Activated CD4-positive, alpha-beta T cell treated with anti-CD3 and anti-CD28 coated beads, Interleukin-2, amount 50 U/mL, for 24 hours (primary cell): Measurements from ENCODE around the gene SLC6A7.

Source experiments
- DNase-seq, 2 donors: peaks; one replicate each; pipeline ENCODE4 v3.0.0-alpha.2; 2020; ENCODE audit warnings: low read depth in 1 of 2, low spot score in 1 of 2

SLC6A7 gene

DNA sequence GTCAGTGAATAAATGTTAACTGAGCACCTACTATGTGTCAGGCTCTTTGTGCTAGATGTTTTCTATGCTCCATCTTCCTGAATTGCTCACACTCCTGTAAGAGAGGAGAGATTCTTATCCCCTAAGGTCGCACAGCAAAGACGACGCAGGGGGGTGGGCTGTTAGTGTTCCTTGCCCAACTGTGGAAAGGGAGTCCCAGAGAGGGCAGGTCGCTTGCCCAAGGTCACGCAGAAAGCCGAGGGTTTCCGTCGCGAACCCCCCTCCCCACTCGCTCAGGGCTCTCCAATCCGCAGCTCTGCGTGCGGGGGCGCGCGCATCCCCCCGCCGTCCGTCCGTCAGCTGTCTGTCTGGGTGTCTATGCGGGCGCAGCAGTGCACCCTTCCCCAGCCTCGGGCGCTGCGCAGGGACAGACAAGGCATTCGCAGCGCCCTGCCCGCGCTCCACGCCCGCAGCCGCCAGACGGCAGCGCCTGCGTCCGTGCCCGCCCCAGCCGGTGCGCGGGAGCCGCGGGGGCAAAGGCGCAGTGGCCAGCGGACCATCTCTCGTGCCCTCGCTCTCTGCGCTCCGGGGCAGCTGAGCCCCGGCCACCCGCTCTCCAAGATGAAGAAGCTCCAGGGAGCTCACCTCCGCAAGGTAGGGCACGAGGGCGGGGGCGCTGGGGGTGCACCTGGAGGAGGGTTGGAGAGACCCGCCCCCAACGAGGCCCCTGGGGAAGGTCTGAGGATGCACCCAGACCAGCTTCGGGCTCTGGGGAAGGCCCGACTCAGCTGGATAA is at the start of gene SLC6A7:
Gene SLC6A7, plus strand, starts transcription at position 335 of the 775 bp plus-strand sequence. Its CDS starts 266 bp downstream, at position 601.
- DNase-seq: no peak

DNA sequence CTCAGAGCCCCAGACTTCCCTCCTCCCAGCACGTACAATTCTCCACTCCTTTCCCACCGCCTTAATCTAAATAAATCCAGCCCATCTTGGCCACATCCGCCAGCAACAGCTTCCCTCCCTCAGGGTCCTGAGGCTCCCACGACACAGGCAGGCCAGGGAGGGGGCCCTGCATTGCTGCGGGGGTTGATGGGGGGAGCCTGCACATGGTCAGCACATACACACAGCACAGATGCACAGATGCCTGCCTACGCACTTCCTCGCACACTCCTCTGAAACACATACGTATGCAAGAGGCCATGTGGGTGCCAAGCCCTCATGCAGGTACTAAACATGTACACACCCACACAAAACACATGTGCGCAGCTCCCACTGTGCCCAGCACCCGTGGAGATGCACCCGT is 49.0 kb upstream of the SLC6A7 start:
- DNase-seq: no peak

DNA sequence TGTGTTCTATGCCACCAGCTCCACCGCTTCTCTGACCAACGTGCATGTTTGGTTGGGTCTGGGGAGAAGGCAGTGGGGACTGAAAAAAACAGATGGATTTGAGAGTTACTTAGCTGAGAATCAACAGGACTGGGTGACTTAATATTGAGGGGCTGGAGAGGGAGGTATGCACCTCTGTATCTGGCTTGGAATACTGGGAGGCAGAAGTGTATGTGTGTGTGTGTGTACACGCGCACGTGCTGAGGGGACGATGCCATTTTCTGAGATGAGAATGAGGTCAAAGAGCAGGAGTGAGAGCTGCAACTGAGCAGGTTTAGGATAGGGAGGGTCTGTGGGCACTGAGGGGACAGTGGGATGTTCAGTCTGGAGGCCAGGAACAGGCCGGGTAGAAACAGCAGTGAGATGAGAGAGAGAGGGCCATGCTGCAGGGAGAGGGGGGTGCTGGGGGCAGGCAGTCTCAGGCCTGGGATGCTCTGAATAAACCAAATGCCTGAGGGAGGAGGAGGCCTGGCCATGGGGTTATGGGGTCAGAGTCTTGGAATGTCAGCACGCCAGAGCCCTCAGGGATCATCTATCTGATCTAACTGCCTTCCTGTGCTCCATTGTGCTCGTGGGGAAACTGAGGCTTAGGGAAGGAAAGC is 48.2 kb upstream of the SLC6A7 start:
- no peak for DNase-seq

DNA sequence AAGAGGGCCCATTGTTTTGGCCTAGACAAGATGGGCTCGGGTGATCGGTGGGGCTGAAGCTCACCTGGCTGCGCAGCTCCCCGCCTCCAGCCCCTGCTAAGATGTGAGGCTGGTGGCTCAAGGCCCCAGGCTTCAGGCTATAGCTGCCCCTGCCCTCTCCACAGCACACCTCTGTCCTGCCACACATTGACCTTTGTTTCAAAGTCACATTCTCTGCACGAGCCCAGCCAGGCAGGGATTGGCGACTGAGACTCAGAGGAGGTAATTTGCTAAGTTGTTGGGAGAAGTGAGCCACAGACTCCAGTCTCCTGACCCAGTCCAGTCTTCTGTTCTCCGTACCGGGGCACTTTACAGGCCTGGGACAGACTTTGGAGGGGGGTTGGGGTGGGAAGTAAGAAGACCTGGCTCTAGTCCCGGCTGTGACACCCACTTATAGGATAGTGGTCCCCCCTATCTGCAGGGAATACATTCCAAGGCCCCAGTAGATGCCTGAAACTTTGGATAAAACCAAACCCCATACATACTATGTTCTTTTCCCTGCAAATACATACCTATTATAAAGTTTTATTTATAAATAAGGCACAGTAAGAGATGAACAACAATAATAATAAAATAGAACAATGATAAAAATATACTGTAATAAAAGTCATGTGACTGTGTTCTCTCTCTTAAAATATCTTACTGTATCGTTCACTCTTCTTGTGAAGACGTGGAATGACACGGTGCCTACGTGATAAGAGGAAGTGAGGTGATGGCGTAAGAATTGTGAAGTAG is 47.5 kb upstream of the SLC6A7 start:
- no peak for DNase-seq

DNA sequence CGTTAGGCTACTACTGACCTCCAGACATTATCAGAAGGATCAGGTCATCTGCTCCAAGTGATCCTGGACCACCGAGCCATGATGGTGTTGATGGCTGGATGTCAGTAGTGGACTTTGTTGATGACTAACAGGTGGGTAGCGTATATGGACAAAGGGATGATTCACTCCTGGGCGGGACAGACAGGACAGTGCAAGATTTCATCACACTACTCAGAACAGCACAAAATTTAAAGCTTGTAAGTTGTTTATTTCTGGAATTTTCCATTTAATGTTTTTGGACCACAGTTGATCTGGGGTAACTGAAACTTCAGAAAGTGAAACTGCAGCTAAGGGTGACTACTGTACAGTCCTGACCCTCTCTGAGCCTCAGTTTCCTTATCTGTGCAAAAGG is 46.9 kb upstream of the SLC6A7 start:
- no peak for DNase-seq

DNA sequence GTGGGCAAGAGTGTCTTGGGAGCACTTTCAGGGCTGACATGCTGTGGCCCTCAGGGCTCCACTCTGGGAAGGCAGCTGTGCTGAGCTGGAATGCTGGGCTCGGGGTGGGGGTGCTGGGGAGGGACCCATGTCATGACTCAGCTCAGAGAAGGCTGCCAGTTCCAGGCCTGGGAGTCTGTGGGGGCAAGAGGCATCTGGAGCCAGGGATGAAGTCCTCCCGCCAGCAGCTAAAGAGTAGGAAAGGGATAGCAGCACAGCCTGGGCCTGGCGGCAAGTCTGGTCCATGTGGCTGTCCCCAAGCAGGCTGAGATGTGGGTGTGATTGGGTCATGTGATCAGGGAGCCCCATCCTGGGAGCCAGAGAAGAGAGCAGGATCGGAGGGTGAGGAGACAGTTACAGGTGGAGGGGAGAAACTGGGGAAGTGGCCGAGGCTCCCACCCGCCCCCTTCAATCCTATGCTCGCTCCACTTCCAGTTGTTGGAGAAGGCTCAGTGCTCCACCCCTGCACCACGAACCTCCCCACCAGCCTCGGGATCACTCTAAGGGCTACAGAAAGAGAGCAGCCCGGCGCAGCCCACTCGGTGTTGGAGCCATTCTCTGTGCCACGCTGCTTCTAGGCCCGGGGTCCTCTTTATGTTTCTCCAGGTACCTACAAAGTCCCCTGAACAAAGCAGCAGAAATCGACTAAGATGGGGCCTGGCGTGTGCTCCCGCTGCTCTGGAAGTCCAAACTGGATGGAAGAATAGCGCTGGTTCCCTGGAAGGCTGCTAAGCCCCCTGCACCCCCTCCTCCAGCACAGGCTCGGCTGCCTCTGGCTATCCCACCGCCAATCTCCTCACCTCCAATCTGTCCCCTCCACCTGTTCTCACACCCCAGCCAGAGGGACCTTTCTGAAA is 46.3 kb upstream of the SLC6A7 start:
- no peak for DNase-seq

DNA sequence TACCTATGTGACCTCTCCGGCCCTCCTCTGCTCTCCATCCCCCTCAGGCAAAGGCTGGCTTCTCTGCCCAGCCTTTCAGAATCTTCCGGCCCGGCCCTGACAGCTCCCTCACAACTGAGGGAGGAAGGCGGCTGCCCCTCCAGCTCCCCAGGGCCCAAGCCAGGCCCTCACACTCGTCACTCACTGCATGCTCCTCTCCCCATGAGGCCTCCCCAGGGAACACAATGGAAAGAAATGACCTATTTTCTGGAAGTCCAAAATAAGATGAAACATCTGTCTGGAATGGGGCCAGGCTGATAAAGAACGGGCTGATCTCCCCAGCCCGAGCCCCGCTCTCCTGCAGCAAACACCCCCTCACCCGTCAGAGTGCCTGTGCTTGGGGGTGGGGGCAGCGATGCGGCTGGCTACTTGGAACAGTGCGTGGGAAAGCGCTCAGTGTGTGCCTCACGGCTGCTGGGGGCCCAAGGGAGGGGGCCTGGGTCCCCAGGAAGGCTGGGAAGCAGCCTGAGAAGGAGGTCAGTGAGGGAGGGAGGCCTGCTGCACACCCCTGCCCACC is 45.5 kb upstream of the SLC6A7 start:
- DNase-seq: no peak

DNA sequence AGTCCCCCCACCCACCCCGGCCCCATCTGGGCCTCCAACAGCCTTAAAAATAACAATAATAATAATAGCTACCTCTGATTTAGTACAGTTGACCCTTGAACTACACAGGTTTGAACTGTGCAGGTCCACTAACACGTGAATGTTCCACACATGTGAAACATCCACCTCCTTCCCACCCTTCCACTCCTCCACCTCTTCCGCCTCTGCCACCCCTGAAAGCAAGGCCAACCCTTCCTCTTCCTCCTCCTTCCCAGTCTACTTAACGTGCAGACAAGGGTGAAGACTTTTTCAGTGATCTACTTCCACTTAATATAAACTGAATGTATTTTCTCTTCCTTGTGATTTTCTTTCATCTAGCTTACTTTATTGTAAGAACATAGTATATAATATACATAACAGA is 45.0 kb upstream of the SLC6A7 start:
- no peak for DNase-seq

DNA sequence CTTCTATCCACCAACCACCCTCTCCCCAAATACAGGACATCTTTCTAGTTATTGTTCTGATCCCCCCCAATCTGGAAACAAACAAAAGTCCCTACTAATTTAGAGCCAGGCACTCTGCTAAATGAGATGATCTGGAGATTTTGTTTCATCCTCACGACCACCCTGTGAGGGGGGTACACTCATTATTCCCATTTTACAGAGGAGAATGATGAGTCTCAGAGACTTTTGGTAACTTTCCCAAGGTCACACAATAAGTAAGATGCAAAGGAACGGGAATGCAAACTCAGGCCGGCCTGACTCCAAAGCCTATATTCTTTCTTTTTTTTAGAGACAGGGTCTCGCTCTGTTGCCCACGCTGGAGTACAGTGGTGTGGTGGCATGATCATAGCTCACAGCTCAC is 43.6 kb upstream of the SLC6A7 start:
- DNase-seq: no peak

DNA sequence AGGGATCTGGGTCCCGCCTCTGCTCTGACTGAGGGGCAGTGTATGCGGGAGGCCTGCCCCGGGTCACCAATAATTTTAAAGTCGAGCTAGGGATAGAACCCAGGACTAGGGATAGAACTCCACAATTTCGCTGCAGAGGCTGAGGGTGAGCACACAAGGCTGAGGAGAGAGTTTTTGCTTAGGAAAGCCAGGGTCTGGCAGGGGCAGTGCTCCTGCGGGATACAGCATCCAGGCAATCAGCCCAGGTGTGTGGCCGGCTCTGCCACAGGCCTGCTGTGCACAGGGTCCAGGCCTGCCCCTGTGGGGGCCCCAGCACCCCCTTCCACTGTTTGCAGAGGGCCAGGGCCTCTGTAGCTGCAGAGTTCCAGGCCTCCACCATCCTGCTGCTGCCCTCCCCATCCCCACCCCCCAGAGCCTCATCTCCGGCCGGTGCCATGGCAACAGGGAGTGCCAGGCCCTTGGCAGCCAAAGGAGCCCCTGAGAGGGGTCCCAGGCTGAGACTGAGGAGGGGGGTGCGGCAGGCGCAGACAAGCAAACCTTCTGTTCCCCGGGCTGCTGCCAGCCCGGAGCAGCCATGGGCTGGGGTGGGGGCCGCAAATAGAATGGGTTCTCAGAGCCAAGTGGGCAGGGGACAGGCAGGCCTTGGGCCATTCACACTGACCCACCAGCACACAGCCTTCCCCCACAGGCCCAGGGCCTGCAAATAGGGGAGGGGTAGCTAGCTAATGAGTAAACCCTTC is 42.8 kb upstream of the SLC6A7 start:
- DNase-seq: no peak

DNA sequence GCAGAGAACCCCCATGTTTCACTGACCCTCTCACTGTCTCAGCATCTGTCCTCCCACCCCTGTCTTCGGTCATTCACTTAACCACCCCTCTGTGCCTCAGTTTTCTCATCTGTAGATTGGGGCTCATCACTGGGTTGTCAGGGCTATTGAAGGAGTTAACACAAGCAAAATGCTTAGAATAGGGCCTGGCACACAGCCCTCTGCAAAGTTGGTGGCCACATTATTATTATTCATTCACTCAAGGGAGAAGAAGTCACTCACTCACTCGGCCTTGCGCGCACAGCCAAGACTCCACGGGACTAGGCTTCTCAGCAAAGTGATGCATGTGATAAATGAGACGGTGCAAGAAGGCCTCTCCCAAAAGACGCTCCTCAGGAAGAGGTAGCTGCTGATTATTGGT is 42.2 kb upstream of the SLC6A7 start:
- DNase-seq: no peak

DNA sequence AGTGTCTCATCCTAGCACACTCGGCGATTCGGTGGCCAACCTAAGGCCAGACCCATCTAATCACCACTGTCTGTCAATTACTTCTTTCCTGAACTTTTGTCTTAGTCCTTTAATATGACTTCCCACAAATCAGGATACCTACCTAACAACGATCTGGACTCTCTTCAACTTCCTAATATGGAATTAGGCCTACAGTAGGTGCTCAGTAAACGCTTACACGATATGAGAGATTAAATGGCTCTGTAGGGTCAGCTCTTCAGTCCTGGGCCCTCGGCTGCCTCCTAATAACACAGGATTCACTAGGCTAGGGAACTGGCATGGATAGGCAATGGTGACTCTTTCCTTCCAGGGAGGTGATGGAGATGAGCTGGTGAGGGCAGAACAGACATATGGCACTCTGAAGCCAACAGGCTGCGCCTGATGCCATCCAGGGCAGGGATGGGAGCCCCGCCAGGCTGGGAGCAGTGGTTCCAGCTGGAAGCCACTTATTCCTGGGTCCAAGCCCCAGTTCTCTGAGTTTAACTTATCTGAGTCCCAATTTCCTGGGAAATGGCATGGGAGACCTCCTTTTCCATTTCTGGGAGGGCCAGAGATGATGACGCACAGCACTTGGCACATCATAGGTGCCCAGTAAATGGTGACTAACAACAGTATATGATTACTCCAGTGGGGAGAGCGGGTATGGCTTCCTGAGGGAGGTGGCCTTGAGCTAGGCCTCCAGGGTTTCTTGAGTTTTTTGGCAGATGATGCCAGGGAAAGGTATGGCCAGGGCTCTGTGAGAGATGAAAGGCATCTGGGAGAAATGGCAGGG is 41.5 kb upstream of the SLC6A7 start:
- DNase-seq: no peak

DNA sequence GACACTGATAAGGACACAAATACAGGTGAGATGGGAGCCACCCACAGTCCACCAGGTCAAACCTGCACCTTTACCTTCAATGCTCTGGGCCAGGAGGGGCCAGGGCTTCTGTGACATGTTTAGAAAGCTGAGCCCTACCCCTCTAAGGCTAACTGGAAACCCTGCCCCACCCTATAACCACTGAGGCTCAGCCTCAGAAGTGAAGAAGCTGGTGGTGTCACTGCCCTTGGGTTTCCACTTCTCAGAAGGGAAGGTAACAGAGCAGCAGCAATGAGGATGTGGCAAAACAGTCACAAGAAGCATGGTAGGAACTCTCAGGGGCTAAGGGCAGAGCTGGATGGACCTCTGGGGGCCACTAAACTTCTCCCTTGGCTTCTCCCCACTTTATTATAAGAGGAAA is 40.2 kb upstream of the SLC6A7 start:
- DNase-seq: no peak

DNA sequence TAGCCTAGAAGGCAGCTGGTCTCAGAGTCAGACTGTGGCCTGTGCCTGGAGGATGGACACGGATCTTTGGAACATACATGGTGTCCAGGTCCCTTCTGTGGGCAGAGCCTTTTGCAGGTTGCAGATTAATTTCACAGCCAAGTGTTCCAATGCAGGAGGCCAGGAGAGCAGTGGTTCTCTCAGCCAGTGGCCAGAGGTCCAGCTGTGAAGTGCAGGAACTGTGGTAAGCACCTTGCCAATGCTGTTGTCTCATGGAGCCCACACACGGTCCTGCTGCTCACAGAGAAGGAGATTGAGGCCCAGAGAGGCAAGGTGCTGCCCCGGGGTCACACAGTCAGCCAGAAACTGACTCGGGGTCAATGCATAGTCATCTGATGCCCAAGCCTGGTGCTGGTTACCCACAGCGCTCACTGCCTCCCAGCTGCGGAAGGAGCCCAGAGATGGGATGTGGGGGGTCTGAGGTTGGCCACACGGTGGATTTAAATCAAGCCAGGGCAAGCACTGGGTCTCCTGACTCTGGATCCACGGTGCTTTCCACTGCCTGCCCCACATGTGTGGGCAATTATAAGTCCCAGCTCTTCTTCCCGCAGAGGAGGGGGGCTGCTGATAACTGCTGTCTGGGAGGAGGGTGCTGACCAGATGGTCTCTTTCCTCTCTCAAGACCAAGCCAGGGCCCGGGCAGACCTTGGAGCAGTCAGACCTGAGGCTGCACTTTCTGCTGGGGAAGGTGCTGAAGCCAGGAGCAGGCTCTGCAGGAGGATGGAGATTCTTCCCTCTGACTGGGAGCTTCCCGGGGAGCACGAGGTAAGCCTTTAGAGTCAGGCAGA is 37.0 kb upstream of the SLC6A7 start:
- DNase-seq: no peak

DNA sequence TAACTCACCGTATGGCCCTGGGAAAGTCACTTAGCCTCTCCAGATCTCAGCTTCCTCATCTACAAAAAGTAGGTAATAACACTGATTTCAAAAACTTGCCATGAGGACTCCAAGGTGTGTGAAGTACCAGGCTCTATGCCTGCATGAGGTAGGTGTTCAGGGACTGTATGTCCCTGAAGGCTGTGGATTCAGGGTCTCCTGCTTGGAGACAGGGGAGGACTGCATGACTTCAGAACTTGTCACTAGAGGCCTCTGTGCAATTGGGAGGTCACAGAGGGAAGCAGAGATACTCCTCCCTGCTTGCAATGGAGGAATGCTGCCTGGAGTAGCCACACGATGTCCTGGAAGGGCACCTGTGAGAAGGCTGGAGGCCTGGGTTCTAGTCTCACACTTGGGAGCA is 36.4 kb upstream of the SLC6A7 start:
- DNase-seq: no peak

DNA sequence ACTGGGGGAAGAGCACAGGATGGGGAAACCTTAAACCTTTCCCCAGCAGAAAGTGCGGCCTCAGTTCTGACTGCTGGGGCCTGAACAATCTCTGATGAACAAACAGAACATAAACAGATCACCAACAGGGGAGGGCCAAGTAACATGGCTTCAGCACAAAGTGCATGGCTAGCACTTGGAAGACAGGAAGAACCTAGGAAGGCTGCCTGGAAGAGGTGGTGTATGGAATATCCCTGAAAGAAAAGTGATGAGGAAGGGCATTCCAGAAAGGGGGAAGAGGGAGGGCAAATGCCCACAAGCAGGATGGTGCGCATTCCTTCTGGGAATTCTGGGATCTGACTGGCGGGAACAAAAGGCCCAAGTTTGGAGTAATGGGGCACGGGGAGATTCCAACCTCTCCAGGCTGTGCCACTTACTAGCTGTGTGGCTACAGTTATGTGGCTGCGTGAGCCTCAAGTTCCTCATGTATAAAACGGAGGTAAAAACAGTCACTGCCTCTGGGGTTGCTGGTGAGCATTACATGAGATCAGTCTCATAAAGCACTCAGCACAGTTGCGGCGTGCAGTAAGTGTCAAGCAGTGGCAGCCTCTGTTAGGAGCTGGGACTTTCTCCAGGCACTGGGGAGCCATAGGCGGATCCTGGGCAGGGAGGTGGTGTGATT is 35.8 kb upstream of the SLC6A7 start:
- no peak for DNase-seq

DNA sequence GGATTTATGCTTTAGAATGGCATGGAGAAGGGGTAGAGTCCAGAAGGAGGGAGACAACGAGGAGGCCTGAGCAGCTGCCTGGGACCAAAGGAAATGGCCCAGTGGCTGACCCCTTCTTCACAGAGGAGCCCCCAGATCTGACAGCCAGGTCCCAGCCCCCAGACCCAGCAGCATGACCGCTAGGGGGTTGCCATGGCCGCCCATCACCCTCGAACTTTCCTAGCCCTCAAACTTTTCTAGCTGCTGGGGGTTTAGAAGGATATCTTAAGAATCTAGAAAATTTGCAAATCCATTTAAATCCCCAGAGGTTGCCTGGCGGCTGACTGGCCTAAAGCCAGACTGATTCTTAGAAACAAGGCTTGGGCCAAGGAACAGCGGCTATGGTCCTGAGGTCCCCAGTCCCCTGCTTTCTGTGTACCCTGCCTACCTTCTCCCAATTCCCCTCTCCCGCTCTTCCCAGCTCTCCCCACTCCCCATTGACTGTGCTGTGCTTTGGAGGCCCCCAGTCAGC is 35.2 kb upstream of the SLC6A7 start:
- no peak for DNase-seq
